Lower leg skin (tissue), 4 donors: Measurements from ENCODE around the gene CYTH3. TPM values are rescaled to one million over a fixed set of nuclear protein-coding genes. Genes with fewer than 3 reads are reported as not detected.
"Not testable (repeated sequence)": the region's sequence is repeated elsewhere in the genome, so short reads cannot be mapped to it uniquely, and the experiment has no call there.

ENCODE experiments used
- DNase-seq, 2 donors: peaks; one replicate each; pipeline ENCODE4 v3.0.0-alpha.2; 2019; ENCODE audit warnings: low spot score in 2 of 2
- H3K4me3 ChIP-seq: fragments of 200-600 bp; sonication (generic); 2 replicates; pipeline ENCODE4 v1.5.1; 2017; ENCODE audit warnings: mild to moderate bottlenecking, low read depth; ENCODE audit not compliant: poor library complexity, severe bottlenecking
- POLR2A ChIP-seq, 2 donors: fragments of 450-650 bp; IDR thresholded peaks; one replicate each; pipeline ENCODE4 v1.6.1; 2016 to 2017; ENCODE audit warnings: antibody characterized with exemption in 2 of 2, mild to moderate bottlenecking in 1 of 2, moderate library complexity in 1 of 2
- WGBS, 2 donors: methylation state at CpG; one replicate each; pipeline ENCODE4 v1.1.5; 2018; 5-methylcytosine and 5-hydroxymethylcytosine counted together
- intact Hi-C: fragments of 100-400 bp; cut with DNase I; formaldehyde crosslinking; loops from one replicate; pipeline ENCODE4 v1.15.0; 2023; ENCODE audit warnings: low total_unique reads
- total RNA-seq, 4 donors: library from RNA; depleted of rRNA; stranded (reverse); fragments of >200 nt; gene quantifications; one replicate each; pipeline ENCODE4 v1.1.0, GENCODE V29; 2016
- TF ChIP-seq, protein P1 (sequence below), 3 donors: fragments of 450-650 bp; IDR thresholded peaks; one replicate each; pipeline ENCODE4 v1.5.1; 2016; ENCODE audit warnings: antibody characterized with exemption in 3 of 3, mild to moderate bottlenecking in 3 of 3, moderate library complexity in 2 of 3

CYTH3 gene
- total RNA-seq, 4 donors from 2014 or later = 40.3 to 108 (median 44.7) TPM

GRCh38 chr7:6226194-6226799, 46.1 kb downstream of the CYTH3 start:
- DNase-seq = no peak
- WGBS, 2 donors = 37 to 47% methylated on average over 3 of the region's 3 CpGs
- TF ChIP-seq POLR2A (IDR thresholded peaks at IDR 0.05) = no peak
- TF ChIP-seq, protein P1, sequence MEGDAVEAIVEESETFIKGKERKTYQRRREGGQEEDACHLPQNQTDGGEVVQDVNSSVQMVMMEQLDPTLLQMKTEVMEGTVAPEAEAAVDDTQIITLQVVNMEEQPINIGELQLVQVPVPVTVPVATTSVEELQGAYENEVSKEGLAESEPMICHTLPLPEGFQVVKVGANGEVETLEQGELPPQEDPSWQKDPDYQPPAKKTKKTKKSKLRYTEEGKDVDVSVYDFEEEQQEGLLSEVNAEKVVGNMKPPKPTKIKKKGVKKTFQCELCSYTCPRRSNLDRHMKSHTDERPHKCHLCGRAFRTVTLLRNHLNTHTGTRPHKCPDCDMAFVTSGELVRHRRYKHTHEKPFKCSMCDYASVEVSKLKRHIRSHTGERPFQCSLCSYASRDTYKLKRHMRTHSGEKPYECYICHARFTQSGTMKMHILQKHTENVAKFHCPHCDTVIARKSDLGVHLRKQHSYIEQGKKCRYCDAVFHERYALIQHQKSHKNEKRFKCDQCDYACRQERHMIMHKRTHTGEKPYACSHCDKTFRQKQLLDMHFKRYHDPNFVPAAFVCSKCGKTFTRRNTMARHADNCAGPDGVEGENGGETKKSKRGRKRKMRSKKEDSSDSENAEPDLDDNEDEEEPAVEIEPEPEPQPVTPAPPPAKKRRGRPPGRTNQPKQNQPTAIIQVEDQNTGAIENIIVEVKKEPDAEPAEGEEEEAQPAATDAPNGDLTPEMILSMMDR (IDR thresholded peaks at IDR 0.05) = no peak
- H3K4me3 ChIP-seq = no peak overlapping the region
- intact Hi-C loops = no loop called here

GRCh38 chr7:6223411-6223810, 49.0 kb downstream of the CYTH3 start:
- DNase-seq, H3K4me3 ChIP-seq, intact Hi-C loops: not testable (repeated sequence)
- WGBS, 2 donors = 46 to 60% methylated on average over 4 of the region's 4 CpGs

GRCh38 chr7:6223010-6223409, 49.4 kb downstream of the CYTH3 start:
- WGBS, 2 donors = 95% methylated on average over 20 to 25 of the region's 25 CpGs
- DNase-seq = peak in 1 of 2 donors; percentile 74
- H3K4me3 ChIP-seq, intact Hi-C loops: not testable (repeated sequence)

DNA sequence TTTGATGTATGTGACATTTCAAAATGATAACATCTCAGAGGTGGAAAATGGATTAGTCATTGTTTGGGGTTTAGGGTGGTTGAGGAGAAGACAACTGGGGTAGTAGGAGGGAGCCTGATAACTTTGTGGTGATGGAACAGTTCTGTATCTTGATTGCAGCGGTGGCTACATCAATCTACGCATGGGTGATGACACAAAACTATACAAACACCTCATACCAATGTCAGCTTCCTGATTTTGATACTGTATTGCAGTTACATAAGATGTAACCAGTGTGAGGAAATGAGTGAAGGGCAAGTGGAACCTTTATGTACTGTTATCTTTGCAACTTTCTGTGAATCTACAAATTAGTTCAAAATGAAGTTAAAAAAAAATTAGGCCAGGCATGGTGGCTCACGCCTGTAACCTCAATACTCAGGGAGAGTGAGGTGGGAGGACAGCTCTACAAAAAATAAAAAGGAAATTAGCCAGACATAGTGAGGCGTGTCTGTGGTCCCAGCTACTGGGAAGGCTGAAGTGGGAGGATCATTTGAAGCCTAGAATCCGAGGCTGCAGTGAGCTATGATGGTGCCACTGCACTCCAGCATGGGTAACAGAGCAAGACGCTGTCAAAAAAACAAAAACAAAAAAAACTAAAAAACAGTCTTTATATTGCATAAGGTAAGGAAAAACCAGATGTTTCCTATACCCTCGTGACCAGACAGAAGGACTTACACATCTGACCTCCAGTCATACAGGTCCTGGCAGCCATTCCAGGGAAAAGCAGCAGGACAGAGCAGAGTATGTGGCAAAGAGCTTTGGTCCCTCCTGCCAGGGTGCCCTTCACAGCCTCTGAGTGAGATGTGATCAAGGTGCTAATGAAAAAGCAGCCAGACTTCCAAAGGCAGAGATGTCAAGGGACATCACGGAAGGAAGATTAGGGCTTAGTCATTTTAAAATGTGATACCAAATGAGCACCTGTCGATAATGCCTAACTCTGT, 50.8 kb downstream of the CYTH3 start:
- DNase-seq = no peak
- 76 to 84% methylated on average over 9 of the region's 9 CpGs for WGBS, 2 donors
- no peak overlapping the region for H3K4me3 ChIP-seq
- TF ChIP-seq POLR2A (IDR thresholded peaks at IDR 0.05) = no peak
- TF ChIP-seq, protein P1 (IDR thresholded peaks at IDR 0.05) = no peak
- intact Hi-C loops = no loop called here

DNA sequence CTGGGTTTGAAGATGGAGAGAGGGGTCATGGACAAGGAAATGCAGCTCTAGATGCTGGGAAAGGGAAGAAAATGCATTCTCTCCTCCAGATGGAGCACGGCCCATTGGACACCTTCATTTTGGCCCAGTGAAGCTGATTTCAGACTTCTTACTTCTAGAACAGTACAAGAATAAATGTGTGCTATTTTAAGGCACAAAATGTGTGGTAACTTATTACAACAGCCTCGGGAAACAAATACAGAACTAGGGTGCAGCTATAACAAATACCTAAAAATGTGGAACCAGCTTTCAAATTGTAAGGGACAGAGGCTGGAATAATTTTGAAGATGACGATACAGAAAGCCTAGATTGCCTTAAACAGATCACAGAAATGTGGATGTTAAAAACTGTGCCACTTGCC, 54.1 kb downstream of the CYTH3 start:
- TF ChIP-seq POLR2A (IDR thresholded peaks at IDR 0.05) = no peak
- TF ChIP-seq, protein P1 (IDR thresholded peaks at IDR 0.05) = no peak
- DNase-seq = no peak
- 73 to 80% methylated on average over 3 of the region's 3 CpGs for WGBS, 2 donors
- no peak overlapping the region for H3K4me3 ChIP-seq
- intact Hi-C loops = no loop called here

DNA sequence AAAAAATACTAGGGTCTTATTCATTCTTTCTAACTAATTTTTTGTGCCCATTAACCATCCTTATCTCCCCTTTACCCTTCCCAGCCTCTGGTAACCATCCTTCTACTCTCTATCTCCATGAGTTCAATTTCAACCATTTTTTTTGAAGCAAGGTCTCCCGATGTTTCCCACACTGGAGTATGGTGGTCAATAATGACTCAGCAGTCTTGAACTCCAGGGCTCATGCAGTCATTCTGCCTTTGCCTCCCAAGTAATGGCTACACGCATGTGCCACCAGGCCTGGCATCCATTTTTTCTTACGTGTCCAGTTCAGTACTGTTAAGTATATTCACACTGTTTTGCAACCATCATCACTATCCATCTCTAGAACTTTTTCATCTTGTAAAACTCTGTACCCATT, 60.4 kb downstream of the CYTH3 start:
- H3K4me3 ChIP-seq = no peak overlapping the region
- TF ChIP-seq, protein P1 (IDR thresholded peaks at IDR 0.05) = no peak
- no peak for TF ChIP-seq POLR2A (IDR thresholded peaks at IDR 0.05)
- DNase-seq = peak in 1 of 2 donors; percentile 25
- intact Hi-C loops = no loop called here
- 92 to 98% methylated on average over 3 of the region's 3 CpGs for WGBS, 2 donors
